Measurements from ENCODE around the gene ABLIM1. TPM values are rescaled to one million over a fixed set of nuclear protein-coding genes. Genes with fewer than 3 reads are reported as not detected.
A peak's percentile ranks its signal among the peaks of the same experiment; 100 is the strongest.

The ABLIM1 gene
- total and polyA plus RNA-seq, 2 of the 13 experiments (the other 11 are each of a cell fraction or from before 2014, with no cell fraction given), result 59.4 to 92.7 TPM

- TF ChIP-seq IKZF4 (CRISPR knock-in tag; IDR thresholded peaks at IDR 0.05; ENCODE audit: borderline replicate concordance, low read depth, not compliant biosample characterization) (no peak), STAG1 (CRISPR knock-in tag; IDR thresholded peaks at IDR 0.05) (peak; percentile 97), NR2C2 (CRISPR knock-in tag; IDR thresholded peaks at IDR 0.05; ENCODE audit: borderline replicate concordance) (no peak), MIXL1 (CRISPR knock-in tag; IDR thresholded peaks at IDR 0.05) (peak; percentile 48; the same call in 1 of the 2 replicates), ZNF776 (CRISPR knock-in tag; IDR thresholded peaks at IDR 0.05) (no peak), ZNF33A (CRISPR knock-in tag; IDR thresholded peaks at IDR 0.05; ENCODE audit: borderline replicate concordance) (no peak), HMGXB4 (CRISPR knock-in tag; IDR thresholded peaks at IDR 0.05; ENCODE audit: borderline replicate concordance in 1 of 2, low read depth in 1 of 2) (peak; percentile 23 to 59; a peak in 1 of 4 replicates), SETDB1 (CRISPR knock-in tag; IDR thresholded peaks at IDR 0.05; ENCODE audit: borderline replicate concordance) (no peak), PHF20 (CRISPR knock-in tag; IDR thresholded peaks at IDR 0.05) (no peak), ZNF652 (CRISPR knock-in tag; IDR thresholded peaks at IDR 0.05; ENCODE audit: borderline replicate concordance, low read depth) (no peak), NCOA2 (CRISPR knock-in tag; IDR thresholded peaks at IDR 0.05) (peak; percentile 25; the same call in 1 of the 2 replicates), SOX5 (CRISPR knock-in tag; IDR thresholded peaks at IDR 0.05; ENCODE audit: borderline replicate concordance) (peak; percentile 21; the same call in 1 of the 2 replicates), ZBTB25 (CRISPR knock-in tag; IDR thresholded peaks at IDR 0.05) (no peak), NFIB (CRISPR knock-in tag; IDR thresholded peaks at IDR 0.05; ENCODE audit: borderline replicate concordance) (no peak), FOXA3 (CRISPR knock-in tag; IDR thresholded peaks at IDR 0.05) (peak; percentile 23; the same call in 1 of the 2 replicates), ZNF549 (CRISPR knock-in tag; IDR thresholded peaks at IDR 0.05) (no peak), ZNF768 (CRISPR knock-in tag; IDR thresholded peaks at IDR 0.05) (no peak), GRHL1 (CRISPR knock-in tag; conservative IDR thresholded peaks at IDR 0.05) (no peak), MYC (CRISPR knock-in tag; IDR thresholded peaks at IDR 0.05; ENCODE audit: borderline replicate concordance) (peak; percentile 60), ZNF451 (CRISPR knock-in tag; IDR thresholded peaks at IDR 0.05) (no peak), TGIF2 (CRISPR knock-in tag; IDR thresholded peaks at IDR 0.05) (0 out of 2 replicates have a peak, but pooled peaks have one; percentile 30)
- TF ChIP-seq, protein P1, sequence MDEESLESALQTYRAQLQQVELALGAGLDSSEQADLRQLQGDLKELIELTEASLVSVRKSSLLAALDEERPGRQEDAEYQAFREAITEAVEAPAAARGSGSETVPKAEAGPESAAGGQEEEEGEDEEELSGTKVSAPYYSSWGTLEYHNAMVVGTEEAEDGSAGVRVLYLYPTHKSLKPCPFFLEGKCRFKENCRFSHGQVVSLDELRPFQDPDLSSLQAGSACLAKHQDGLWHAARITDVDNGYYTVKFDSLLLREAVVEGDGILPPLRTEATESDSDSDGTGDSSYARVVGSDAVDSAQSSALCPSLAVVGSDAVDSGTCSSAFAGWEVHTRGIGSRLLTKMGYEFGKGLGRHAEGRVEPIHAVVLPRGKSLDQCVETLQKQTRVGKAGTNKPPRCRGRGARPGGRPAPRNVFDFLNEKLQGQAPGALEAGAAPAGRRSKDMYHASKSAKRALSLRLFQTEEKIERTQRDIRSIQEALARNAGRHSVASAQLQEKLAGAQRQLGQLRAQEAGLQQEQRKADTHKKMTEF (CRISPR knock-in tag; IDR thresholded peaks at IDR 0.05), result 0 out of 2 replicates have a peak, but pooled peaks have one; percentile 29
These were observed 109.4 kb downstream of the ABLIM1 start (continued) for GRCh38 chr10:114548662-114549061.

Data from HepG2 (cell line).